ENCODE measurements around the gene ZNF445.
"Not testable (repeated sequence)": the region's sequence is repeated elsewhere in the genome, so short reads cannot be mapped to it uniquely, and the experiment has no call there.

ZNF445 gene

DNA sequence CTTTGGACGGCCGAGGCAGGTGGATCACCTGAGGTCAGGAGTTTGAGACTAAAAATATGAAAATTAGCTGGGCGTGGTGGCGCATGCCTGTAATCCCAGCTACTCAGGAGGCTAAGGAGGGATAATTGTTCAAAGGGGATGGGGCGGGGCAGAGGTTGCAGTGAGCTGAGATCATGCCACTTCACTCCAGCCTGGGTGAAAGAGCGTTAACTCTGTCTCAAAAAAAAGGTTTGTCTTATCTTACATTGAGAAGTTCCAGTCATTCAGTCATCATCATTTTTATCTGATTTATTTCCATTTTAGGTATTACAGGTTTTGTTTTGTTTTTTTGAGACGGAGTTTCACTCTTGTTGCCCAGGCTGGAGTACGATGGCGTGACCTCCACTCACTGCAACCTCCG, 2.6 kb downstream of the ZNF445 start:
- not testable (repeated sequence) for DNase-seq

DNA sequence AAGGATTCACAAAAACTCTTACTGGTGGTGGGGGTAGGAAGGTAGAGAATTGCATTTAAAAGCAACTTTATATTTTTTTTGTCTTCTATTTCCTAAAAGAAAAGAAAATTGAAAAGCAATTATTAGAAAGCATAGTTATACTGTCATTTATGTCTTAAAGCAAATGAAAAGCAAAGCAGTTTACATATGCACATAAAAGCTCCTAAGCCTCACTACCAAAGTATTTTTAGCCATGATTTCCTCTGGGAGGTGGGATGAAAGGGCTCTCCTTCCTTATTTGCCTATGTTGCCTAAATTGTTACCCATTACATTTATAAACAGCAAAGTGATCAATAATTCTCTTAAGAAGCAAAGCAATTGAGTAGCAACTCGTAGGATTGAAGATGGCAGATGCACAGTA, 7.0 kb downstream of the ZNF445 start:
- DNase-seq, result no peak

DNA sequence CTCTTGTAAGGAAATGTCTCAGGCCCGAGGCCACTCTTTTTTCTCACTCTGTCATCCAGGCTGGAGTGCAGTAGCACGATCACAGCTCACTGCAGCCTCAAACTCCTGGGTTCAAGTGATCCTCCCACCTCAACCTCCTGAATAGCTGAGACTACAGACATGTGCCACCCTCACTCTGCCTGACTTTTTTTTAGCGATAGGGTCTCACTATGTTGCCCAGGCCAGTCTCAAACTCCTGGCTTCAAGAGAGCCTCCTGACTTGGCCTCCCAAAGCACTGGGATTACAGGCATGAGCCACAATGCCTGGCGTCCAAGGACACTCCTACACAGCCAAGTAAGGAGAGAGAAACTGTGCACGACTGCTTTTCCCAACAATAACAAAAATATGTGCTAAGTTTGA, 7.6 kb downstream of the ZNF445 start:
- no peak for DNase-seq

DNA sequence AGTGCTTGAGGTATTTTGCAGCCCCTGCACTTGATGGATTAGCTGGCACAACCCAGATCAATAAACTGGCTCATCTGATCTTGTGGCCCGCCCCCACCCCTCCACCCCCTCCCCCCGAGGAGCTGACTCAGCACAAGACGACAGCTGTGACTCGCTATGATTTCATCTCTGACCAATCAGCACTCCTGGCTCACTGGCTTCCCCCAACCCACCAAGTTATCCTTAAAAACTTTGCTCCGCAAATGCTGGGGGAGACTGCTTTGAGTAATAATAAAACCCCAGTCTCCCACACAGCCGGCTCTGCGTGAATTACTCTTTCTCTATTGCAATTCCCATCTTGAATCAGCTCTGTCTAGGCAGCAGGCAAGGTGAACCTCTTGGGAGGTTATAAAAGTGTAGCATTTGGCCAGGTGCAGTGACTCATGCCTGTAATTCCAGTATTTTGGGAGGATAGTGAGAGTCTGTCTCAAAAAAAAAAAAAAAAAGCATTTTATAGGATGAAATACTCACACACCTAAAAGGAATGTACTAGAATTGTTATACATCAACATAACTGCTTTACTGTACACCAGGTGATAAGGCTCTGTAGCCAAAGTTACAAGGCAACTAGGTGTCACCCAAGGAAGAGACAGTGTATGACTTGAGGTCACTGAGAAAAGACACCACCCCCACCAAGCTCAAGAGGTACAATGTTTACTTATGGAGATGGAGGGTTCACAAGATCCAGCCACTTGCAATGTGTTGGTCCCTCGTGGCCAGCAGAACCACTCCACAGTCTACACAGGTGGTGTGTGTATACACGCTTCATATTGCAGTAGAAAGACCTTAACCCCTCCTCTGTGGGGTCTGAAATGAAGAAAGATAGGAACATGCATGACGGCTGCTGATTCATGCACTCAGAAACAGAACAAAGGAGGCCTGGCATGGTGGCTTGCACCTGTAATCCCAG, 8.6 kb downstream of the ZNF445 start:
- peak in 1 of 2 donors; percentile 17 for DNase-seq

DNA sequence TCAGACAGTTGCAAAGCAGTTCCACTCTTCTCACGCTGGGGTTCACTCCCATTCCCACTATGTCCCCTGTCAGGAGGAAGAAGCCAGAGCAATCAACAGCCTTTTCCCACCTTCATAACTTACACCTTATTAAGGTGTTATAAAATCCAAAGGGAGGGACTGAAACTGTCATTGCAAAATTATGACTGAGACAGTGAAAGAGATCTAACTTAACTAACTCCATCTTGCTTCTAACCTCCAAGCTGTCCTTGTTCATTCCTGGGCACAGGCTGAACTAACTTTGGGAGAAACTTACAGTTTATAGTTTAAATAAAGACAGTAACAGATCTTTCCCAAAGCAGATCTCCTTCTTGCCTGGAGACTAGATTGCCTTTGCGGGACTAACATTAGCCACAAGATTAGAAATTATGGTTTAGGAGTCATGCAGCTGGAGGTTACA, 9.4 kb downstream of the ZNF445 start:
- not testable (repeated sequence) for DNase-seq

DNA sequence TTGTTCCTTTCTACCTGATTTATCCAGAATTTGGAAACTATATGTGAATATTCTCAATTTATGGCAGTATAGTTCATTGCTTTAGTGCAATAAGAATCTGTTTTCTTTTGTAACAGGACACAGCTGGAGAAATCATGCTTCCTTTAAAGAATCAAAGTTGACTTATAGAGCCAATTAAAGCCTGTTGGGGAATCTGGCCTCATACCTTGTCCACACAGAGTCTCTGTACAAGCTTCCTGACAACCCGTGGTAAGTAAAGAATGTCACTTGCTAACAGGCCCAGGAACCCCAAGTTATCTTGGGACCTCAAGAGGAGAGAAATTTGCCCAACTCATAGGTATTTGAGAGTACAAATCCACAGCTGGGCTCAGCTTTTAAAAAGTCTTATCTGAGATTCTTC, 10.2 kb downstream of the ZNF445 start:
- no peak for DNase-seq

DNA sequence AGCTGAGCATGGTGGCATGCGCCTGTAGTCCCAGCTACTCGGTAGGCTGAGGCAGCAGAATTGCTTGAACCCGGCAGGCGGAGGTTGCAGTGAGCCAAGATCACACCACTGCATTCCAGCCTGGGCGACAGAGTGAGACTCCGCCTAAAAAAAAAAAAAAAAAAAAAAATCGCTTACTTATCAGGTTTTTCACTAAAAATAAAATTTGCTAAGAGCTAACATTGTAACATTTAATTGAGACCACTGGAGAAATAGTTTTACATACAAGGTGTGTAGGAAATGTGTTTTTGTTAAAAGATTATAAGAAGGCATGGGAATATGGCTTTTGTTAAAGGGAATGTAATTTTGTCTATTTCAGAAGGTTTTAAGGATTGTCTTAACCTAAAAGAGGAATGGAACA, 12.6 kb downstream of the ZNF445 start:
- DNase-seq, result not testable (repeated sequence)

DNA sequence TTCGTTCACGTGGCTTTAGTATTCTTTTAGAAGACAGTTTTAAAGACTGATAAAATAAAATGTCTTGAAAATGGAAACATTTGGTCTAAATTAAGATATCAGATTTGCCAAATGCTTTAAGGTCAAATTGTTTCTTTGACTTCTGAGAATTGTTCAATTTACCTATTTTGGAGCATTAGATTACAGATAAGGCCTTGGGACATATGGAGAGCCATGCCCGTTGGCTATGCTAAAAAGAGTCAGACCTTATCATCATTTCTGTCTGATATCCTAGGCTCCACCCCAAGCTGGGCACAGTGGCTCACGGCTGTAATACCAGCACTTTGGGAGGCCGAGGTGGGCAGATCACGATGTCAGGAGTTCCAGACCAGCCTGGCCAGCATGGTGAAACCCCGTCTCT, 13.0 kb downstream of the ZNF445 start:
- no peak for DNase-seq

DNA sequence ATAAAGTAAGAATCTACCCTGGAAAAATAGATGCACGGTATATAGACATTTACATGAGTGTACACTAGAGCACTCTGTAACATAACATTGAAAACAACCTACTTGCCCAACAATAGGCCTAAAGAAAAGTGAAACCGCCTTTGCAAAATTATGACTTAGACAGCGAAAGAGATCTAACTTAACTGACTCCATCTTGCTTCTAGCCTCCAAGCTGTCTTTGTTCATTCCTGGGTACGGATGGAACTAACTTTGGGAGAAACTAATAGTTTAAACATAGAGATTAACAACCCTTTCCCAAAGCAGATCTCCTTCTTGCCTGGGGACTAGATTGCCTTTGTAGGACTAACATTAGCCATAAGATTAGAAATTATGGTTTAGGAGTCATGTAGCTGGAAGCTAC, 17.4 kb downstream of the ZNF445 start:
- DNase-seq, result not testable (repeated sequence)

DNA sequence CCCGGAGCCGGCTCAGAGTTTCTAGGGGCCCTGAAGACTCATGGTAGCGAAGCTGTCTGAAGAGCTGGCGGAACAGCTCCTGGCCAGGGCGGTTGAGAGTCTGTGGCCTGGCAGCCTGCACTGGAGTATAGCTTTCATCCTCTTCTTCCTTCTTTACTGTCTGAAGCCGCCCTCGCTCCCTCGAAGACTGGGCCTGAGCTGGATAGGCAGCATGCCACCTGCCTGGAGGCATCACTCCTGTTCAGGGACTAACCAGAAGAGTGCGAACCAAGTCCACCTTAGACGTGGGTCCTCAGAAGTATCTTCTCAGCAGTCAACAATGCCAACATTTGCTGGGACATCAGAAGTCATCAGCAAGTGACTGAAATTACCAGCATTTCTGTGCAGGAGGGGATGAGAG, 22.2 kb downstream of the ZNF445 start:
- no peak for DNase-seq

DNA sequence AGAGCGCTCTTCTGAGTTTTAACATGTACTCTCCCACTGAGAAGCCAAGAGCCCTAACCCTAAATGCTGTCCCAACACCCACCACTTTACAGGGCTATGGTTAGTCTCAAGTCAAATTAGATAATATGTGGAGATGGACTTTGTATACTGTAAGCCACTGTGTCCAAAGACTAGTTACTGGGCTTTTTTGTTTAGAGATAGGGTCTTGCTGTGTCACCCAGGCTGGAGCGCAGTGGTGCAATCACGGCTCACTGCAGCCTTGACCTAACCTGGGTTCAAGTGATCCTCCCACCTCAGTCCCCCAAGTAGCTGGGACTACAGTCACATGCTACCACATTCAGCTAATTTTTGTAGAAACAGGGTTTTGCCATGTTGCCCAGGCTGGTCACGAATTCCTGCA, 23.2 kb downstream of the ZNF445 start:
- no peak for DNase-seq

DNA sequence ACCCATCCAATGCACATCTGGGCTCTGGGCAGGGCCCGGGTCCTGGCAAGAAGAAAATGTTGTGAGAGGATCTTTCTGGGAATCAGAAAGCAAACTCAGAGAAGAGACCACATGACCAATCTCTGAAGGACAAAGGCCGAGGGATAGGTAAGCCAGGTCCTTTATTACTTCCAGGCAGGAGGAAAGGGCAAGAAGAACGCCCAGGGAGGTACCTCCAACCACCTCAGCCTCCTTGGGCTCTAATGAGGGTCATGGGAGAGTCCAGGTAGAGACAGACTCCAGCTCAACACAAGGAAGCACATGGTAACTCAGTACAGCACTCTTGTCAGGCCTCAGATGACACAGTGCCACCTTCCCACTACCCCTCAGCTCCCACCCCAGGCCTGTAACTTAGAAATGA, 26.0 kb downstream of the ZNF445 start:
- no peak for DNase-seq

DNA sequence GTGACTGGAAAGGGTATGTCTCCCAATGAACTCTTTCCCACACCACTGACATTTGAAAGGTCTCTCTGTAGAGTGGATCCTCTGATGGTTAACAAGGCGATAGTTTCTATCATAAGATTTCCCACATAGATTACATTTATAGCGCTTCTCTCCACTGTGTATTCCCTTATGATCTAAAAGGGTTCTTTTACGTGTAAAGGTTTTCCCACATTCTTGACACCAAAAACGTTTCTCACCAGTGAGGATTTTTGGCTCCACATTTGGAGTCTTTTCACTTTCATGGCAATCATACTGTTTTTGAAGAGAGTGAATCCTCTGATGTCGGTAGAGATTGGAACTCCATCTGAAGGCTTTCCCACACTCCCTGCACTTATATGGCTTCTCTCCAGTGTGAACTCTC, 30.5 kb downstream of the ZNF445 start:
- DNase-seq, result no peak

DNA sequence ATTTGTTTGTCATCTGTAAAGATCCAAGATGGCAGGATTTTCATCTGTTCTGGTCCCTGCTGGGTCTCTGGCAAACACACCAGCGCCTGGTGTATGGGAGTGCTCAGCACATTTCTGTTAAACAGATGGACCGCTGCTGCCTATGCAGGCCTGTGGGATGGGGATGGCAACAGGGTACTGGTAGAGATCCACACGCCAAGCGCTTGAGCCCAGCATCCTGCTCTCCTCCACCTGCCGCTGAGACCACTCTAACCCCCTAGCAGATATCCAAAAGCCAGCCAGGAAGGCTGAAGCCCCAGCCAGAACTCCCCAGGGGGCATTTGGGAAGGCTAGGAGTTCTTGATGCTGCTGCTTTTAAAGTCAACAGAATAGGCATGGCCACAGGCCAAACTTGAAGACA, 31.7 kb downstream of the ZNF445 start:
- DNase-seq, result no peak

DNA sequence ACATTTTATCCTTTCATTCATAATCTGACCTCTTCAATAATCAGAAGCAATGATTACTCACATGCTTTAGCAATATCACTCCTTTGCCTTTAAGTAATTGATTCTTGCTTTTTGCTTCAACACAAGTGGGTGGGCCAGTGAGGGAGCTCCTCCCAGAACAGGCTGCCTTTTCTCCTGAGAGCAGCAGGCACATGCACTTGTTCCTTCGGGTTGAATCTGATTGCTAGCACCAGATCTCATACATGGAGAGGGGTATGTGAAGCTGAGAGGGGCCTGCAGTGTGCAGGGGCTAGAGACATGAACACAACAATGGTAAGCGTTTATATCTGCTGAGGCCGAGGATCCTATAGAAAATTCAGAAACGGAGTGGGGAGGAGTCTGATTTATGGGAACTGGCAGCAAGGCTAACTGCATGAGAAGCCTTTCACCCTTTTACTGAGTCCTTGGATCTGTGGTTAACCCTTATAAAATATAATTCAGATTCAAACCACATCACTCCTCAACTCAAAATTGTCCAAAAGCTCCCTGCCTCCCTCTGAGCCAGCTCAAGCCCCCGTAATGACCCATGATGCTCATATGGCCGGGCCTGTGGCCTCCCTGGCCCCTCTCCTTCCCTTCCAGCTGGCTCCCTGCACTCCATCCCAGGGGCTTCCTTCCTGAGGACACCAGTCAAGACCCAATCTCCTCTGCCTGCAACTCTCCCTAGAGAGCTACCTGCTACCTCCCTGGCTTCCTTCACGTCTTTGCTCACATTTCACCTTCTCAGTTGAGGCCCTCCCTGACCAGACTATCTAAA, 32.4 kb downstream of the ZNF445 start:
- DNase-seq, result no peak

DNA sequence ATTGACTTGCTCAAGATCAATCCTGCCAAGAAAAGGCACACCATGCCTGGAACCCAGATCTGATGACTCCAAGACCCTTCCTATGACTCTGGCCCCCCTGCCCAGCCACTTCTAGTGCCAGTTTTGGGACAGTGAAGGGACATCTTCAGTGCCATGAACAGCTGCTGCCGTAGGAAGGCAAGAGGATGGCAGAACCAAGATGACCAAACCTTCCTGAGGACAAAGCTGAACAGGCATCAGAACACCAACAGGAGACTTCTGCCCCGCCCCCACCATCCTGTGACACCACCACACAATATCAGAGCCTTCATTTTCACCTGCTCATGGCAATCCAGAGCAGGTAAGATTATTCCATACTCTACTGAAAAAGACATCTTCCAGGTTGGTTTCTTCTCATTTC, 33.0 kb downstream of the ZNF445 start:
- no peak for DNase-seq

DNA sequence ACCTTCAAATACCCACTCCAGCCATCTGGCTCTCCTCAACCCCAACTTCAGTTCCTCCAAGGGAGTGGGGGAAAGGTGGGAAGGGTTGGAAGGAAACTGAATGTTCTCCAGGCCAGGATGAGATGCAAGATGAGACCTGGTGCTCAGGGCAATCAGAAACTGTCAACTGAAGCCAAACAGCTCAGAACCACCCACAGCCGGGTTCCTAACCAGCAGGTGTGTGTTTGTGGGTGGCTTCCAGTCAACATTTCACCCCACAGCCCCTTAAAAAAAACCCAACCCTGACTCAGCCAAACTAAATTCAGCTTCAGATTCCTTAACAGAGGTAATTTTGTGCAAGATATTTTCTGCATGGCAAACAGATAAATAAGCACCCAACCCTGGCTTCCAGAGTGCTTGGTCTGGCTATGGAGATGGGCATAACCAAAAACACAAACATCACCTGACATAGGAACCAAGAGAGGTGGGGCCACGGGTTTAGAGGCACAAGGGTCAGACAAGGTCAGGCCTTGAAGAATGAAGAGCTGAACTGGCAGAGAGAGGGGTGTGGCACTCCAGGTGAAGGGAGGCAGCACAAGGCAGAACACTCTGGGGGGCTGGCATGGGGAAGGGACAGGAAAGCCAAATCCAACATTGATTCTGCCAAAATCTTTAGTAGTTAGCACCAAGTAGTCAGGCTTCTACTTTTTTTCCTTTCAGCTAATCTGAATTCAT, 34.7 kb downstream of the ZNF445 start:
- no peak for DNase-seq

DNA sequence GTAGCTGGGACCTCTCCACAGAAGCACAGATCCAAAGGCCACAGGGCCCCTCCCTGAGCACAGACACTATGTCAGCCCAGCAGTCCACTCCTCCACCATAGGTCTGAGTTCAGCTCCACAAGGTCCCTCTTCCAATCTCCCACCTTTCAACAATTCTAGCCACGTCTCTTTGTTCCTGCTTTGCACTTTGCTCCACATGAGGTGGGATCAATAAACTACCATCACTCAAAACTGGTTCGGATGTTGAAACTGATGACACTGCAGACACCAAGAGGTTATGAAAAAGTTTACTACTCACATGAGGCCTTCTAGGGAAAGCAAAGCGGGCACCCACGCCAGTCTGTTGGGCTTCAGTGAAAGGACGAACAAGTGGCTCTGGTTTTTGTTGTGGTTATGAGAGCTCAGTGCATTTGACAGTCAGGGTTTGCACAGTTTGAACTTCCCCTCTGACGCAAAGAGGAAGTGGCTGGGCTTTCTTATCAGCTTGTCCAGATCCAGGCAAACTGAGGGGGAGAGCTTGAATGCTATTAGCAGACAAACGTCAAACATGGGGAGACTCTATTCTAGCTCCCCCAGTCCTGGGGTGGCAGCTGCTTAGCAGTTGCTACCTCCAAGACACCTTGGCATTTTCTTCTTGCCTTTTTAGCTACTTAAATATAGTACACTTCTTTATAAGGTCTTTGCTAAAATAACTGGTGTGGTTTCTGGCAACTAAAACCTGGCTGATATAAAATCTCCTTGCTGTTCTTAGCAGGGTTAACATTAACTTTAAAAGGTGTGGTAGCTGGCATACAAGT, 37.8 kb downstream of the ZNF445 start:
- peak; percentile 33 to 42 for DNase-seq

DNA sequence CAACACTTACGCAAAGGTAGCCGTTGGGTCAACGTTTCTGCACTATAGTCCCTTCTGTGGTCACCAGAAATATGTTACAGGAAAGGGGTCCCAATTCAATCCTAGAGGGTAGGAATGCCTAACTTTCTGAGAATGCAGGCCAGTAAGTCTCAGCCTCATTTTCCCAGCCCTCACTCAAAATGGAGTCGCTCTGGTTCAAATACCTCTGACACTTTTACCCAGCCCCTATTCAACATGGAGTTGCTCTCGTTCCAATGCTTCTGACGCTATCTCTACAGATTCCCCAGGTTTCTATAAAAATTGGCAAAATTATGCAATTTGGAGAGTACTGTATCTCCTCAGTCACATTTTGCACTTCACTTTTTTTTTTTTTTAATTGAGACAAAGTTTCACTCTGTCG, 39.7 kb downstream of the ZNF445 start:
- DNase-seq, result no peak

DNA sequence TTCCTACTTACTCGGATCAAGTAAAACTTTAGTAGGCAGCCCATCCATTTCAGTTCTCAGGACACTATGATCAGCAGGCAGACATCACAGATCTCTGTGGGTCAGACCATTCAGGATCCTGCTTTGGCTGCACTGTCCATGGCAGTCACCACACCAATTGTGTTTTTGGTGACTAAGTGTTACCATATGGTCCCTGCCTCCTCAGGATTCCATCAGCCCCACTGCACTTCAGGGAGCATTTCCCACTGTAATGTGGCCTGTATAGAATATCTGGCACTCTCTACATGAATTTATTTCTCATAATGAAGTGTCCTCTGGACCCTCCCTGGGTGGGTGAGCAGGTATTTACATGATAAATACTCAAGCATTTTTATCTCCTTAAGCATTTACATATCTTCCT, 41.3 kb downstream of the ZNF445 start:
- DNase-seq, result no peak

DNA sequence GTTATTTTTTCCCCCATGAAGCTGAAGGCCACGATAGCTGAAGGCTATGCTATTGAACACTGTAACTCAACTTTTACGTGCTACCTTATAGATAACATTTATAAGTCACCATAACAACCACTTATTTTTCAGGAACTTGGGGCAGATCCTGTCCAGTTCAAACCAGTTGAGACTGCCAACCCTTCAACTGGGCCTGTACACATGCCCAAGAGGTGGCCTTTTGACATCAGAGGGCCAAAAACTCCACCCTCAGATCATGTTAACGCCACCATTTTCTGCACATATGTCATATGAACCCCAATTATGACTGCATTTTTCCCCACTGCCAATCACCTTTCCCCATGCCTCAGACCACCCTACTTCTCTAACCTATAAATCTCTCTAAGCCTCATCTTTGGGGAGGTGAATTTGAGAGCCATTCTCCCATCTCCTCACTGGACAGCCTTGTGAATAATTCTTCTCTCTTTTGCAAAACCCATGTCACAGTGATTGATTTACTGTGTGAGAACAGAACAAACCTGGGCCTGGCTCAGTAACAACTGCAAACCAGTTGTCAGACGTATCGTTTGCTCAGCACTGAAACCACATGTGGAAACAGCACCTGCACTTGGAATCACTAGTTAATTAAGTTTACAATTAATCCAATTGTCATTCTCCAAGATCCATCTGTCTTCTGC, 42.5 kb downstream of the ZNF445 start:
- DNase-seq, result no peak

DNA sequence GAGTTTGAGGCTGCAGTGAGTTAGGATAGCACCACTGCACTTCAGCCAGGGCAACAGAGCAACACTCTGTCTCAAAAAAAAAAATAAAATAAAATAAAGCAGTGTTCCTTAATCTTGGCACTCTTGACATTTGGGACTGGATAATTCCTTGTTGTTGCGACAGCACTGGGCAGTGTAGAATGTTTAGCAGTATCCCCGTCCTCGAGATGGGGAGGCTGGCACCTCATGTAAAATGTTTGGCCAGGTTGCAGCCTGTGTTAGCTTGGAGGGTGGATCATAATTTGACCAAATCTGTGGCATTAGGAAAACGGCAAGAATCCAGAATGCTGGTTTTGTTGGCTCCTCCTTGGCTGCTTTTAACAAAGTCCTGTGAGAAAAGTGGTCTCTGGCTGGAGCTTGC, 47.0 kb downstream of the ZNF445 start:
- no peak for DNase-seq

All from activated CD4-positive, alpha-beta T cell treated with anti-CD3 and anti-CD28 coated beads for 4 hours (primary cell).